HG03060 (cell line): ENCODE results near the gene KLF7.

Experiments
- ATAC-seq: cut with Tn5 transposase; IDR thresholded peaks from one replicate; pipeline ENCODE4 v1.9.1; 2021; ENCODE audit warnings: low read depth, moderate number of reproducible peaks; ENCODE audit not compliant: unreplicated experiment

The KLF7 gene

GRCh38 chr2:207165121-207166038 lies at the start of gene KLF7:
Gene KLF7 (minus strand): TSS chr2:207165948. CDS start chr2:207165568, 380 bp downstream.
- no peak for ATAC-seq

- no peak for ATAC-seq
These were observed 49.6 kb upstream of the KLF7 start for GRCh38 chr2:207215308-207215707.

DNA sequence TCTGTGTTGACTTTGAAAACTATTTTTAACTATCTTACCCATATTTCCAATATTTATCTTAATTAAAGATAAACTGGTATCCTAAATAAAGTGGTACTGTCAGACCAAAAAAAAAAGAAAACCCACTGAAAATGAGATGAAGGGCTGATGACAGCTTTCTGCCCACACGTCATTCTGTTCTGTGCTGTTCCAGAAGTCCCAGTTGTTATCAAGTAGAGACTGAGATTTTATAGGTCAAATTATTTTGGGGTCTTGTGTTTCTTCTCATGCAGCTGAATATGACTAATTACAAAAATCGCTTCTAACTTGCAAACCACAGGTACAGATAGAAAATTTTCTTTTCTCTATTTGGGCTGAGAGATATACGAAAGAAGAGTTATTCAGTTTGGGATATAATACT lies 48.7 kb upstream of the KLF7 start:
- ATAC-seq = no peak

DNA sequence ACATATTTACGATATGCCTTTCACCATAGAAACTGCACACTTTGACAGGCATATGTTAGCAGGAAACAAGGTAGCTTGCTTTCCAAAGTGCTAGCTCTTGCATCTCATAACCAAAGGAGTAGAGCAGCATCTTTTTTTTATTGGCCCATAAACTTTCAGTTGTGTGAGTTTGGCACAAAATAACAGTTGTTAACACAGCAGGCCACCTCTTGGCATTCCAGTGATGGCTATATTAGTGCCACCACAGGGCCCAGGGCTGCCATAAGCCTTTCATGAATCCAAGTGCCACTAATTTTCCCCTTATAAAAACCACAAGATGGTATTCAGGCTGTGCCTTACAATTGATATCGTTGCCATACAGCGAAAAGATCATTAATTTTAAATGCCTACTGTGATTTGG lies 40.3 kb upstream of the KLF7 start:
- ATAC-seq = no peak

DNA sequence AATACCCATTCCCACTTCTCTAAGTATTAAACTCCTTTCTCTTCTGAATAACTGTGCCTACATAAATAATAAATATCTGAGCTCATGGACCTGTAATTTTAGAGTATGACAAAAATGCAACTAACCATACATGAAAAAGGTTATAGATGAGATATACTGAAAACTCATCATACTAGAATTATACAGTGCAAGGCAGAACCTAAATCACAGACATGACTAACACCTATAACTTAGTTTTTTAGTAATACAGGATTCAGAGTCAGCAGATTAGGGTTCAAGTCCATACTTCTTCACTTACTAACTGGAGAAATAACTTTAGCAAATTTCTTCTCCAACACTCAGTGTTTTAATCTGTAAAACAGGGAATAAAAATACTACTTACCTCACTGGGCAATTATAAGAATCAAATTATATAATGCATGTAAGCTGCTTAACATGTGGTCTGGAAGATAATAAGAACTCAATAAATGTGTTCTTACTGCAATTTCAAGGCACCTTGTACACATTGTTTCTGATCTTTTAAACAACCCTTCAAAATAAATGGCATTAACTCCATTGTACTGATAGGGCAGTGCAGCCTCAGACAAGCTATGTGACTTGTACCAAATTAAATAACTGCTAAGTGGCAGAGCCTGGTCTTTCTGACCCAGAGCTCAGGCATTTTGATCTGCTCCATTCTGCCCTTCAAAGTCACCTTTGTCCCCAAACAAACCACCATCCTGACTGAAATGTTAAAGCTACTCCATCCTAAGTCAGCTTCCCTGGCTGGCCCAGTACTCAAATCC lies 39.6 kb upstream of the KLF7 start:
- ATAC-seq = no peak

GRCh38 chr2:207203056-207203455 lies 37.3 kb upstream of the KLF7 start:
- no peak for ATAC-seq

DNA sequence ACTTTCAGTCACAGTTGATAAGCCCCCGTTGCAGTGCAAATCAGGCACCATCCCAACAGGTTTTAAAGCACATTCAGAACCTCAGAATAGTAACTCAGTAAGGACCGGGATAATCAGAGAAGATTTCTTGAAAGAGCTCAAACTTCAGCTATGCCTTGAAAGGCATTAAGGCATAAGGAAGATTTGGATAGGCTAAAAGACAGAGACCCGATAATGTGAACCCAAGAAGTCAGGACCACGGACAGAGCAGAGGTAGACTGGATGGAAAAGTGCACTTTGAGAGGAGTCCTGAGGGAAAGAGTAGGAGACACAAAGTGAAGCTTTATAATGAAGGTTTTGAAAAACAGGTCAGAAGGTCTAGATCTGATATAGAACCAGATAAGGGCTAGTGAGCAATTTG lies 36.9 kb upstream of the KLF7 start:
- no peak for ATAC-seq

DNA sequence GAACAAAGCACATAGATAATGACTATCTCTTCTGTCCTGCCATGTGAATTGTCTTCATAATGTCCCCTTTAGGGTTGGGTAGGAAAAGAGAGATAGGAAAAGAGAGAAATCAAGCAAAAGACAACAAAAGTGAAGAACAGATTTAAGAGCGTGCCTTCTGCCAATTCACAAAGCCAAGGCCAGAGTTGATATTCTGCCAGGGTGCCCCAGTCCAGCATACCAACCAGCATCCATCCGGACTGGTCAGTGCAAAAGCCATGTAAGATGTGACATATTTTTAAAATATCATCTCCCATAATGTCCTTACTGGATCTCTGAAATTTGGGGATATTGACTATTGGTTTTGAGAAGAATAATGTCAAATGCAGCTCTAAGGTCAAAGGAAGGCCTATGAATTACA lies 35.7 kb upstream of the KLF7 start:
- ATAC-seq = no peak

DNA sequence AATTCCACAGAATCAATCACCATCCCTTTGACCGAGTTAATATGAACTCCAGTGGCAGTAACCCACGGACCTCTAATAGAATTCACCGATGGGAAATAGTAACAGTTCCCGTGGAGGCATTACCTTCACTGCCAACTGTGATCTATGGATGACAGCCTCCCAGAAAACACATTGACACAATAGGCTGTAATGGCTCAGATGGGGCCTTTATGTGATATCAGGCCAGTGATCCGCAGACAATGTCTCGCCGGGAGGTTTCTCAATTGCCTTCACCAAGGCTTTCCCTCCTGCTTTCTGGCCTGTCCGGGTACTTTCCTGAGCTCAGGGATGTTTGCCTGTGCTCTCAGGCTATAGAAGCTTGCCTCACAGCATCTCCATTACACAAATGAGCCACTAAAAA lies 34.4 kb upstream of the KLF7 start:
- no peak for ATAC-seq

- no peak for ATAC-seq
These were observed 28.3 kb upstream of the KLF7 start for GRCh38 chr2:207194028-207194427.

DNA sequence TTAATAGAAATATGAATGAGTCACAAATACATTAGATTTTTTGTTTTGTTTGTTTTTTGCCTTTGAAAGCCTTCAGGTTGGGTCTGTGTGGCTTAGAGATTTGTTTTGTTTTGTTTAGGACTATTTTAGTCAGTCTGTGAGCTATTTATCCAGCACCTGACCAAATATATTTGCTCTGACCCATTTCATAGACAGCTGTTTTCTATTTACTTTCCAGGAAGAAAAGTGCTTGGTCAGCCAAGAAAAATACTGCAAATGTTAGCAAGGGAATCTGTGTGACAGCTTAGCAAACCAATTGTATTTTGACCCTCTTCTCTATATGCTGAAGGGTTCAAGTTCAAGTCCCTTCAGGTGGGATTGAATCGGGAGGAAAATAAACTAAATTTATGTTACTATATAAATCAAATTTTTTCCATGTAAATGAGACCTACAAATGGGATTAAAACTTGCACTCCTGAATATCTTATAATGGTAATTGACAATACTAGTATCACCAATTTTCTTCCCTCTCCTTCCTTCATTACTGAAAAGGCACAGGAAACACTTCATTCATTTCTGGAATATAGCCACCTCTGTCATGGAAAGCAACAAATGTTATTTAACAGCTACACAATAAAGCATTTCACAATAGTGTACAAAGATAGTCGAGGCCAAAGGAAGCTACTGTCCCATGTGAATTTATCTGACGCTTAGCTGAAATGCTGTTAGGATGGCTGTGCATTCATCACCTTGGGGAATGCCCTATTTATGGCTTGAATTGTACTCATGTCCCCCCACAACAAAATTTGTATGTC lies 23.1 kb upstream of the KLF7 start:
- ATAC-seq = no peak

GRCh38 chr2:207185372-207185771 lies 19.6 kb upstream of the KLF7 start:
- ATAC-seq = no peak

DNA sequence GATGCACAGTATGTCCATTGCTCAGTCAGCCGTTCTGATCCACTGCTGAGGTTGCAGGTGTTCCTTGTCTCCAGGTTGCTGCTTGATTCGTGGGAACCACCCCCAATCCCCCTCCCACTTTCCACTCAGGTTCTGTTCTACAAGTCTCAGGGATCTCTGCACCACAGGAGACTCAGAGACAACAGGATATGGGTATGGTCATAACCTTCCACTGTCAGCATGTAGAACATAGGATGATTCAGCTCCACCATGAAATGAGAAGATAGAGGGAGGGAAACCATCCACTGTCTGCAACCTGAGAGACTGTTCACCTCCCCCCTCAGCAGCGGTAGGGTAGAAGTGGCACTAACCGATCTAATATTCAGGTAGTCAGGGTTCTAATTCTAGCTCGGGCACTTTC lies 19.0 kb upstream of the KLF7 start:
- ATAC-seq = no peak

DNA sequence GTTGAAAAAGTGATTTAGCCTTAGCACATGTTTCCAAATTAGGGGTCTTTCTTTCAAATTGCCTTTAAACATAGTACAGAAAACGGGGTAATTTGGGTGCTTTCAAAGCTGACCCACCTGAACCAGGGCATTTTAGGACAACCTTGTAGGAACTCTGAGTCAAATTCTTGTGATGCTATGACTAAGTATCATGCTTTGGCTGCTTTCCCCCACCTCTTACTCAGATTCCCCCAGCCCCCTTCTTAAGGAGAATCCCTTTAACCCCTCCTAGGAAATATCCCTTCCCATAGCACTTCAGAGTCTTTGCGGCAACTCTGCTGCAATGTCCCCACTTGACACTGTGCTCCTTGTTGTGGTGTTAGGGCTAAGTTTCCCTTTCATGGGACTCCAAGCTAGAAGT lies 18.6 kb upstream of the KLF7 start:
- ATAC-seq = no peak

DNA sequence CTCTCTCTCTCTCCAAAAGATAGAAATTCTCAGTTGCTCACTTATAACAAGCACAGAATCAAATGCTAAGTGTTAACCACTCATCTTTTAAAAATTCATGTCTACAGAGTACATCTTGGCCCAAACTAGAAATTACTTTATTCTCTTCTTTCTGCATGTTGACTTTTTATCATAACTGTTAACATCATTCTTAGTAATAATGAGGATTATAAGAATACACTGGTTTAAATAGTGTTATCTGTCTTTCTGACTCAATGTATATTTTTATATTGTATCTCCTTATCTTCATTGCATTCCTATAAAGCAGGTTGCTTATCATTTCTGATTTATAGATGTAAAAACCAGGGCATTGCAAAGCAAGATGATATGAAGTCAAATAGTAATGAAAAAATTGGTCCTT lies 17.8 kb upstream of the KLF7 start:
- ATAC-seq = no peak

- ATAC-seq = no peak
These were observed 17.2 kb upstream of the KLF7 start for GRCh38 chr2:207182911-207183310.

DNA sequence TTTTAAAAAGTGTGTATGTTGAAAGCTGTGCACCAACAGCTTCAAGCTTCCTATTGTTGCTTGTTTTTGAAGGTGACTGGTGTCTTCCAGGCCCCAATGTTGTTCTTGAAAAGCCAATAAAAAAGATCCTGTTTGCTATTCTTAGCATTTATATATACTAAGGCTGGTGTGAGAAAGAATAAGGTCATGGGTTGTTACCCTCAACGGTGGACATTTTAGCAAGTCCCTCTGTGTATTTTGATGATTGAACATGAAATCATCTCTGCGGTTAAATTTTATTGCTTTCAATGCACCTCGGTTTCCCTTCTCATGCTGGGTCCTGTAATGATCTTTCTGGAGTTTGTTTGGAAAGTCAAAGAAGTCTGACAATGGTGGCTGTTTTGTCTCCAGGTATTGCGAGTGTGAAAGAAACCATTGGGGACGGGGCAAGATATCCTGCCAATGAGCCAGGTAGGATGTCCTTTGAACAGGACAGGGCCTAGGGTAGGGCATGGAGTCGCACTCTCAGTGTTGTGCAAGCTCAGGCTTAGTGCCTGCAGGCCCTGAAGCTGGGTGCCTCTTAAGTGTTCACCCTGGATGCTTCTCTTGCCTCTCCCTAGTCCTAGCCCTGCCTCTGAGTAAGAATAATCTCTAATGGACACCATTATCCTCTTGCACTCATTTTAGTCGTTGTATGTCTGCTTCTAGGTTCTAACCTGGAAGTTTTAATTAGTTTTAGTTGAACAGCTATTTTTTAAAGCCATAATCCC lies 16.0 kb upstream of the KLF7 start:
- ATAC-seq = no peak

DNA sequence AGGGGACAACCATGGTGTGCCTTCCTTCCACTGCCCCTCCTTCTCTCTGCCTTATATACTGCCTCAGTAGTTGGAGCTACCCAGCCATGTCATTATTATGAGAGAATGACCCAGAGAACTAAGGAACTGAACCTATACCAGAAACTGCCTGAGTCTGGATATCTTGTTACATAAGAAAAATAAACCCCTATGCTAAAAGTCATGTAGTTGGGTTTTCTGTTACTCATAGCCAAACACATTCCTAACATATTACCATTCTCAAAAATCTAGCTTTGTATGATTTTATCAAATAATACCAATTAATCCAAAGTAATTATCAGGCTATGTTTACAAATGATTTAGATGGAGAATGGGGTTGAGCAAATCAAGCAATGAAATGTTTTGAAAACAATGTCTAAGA lies 15.0 kb upstream of the KLF7 start:
- ATAC-seq = no peak

- ATAC-seq = no peak
These were observed 10.5 kb upstream of the KLF7 start for GRCh38 chr2:207176247-207176646.

DNA sequence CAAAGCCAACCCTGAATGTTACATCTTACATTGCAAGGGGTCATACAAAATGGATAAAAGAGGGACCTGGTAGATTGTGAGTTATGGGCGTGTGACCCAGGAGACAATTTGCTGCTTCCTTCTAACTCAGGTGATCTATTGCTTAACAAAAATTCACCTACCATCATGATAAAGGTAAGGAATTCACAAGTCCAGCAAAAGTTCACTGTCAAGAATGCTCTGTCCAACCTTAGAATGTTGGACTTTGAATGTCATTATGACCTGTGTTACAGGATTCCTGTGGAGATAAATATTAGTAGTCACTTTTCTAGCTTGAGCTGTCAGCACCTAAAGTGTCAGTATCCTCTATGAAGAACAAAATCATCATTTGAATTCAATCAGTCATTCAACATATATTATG lies 7.9 kb upstream of the KLF7 start:
- no peak for ATAC-seq
